IMR-90 (cell line): ENCODE results near the gene PI4KA. TPM values are rescaled to one million over a fixed set of nuclear protein-coding genes. Genes with fewer than 3 reads are reported as not detected.

Experiments
- ATAC-seq: fragments of 200-7000 bp; cut with Tn5 transposase; 2 replicates; pipeline ENCODE4 v1.9.1; 2020; ENCODE audit warnings: low read depth, mild to moderate bottlenecking, moderate library complexity
- BruUV-seq: library from RNA; stranded (reverse); fragments of 400-500 nt; replicated peaks from 2 replicates; lab custom pipeline; 2021; lab: Mats Ljungman, UMichigan
- CTCF ChIA-PET: fragments of 300-600 bp; formaldehyde crosslinking; extraction: SDS; loops from one replicate; lab custom pipeline; 2021; ENCODE audit warnings: antibody characterized with exemption; lab: Yijun Ruan, JAX
- POLR2A ChIA-PET: fragments of 300-600 bp; sonication (Branson Sonifier 250); formaldehyde crosslinking; loops from one replicate; lab custom pipeline; 2022; ENCODE audit warnings: antibody characterized with exemption; ENCODE audit not compliant: unreplicated experiment; lab: Charles Lee
- DNase-seq: peaks from one replicate; pipeline ENCODE4 v3.0.0; 2013
- H2AFZ ChIP-seq: replicated peaks from 2 replicates; pipeline ENCODE3; 2013; ENCODE audit warnings: low read length, mild to moderate bottlenecking; ENCODE audit not compliant: poor library complexity
- H2AK5ac ChIP-seq: 2 replicates; pipeline ENCODE4 v1.6.1; 2013; ENCODE audit warnings: low read depth, low read length, inconsistent platforms
- H2AK9ac ChIP-seq: replicated peaks from 2 replicates; pipeline ENCODE3; 2013; ENCODE audit warnings: mild to moderate bottlenecking, low read depth, low read length, moderate library complexity; ENCODE audit not compliant: poor library complexity
- H2BK120ac ChIP-seq: 2 replicates; pipeline ENCODE4 v1.6.1; 2013; ENCODE audit warnings: low read depth, low read length, inconsistent platforms
- H2BK15ac ChIP-seq: 3 replicates; pipeline ENCODE4 v1.6.1; 2013; ENCODE audit warnings: low read depth, low read length, inconsistent platforms
- H2BK20ac ChIP-seq: 2 replicates; pipeline ENCODE4 v1.6.1; 2013; ENCODE audit warnings: low read depth, mild to moderate bottlenecking, inconsistent platforms, low read length, moderate library complexity
- H2BK5ac ChIP-seq: 2 replicates; pipeline ENCODE4 v1.6.1; 2013; ENCODE audit warnings: mild to moderate bottlenecking, low read depth, low read length, inconsistent platforms; ENCODE audit not compliant: poor library complexity, severe bottlenecking
- H3K14ac ChIP-seq: replicated peaks from 2 replicates; pipeline ENCODE4 v1.6.1; 2013; ENCODE audit warnings: low read depth, low read length, inconsistent platforms
- H3K18ac ChIP-seq: 2 replicates; pipeline ENCODE4 v1.6.1; 2013; ENCODE audit warnings: low read depth, low read length, control low read depth
- H3K23ac ChIP-seq: 2 replicates; pipeline ENCODE4 v1.6.1; 2013; ENCODE audit warnings: low read depth, low read length, inconsistent platforms
- H3K27ac ChIP-seq: 2 replicates; pipeline ENCODE4 v1.5.1; 2013; ENCODE audit warnings: mild to moderate bottlenecking, control low read depth, low read length; ENCODE audit not compliant: insufficient read depth
- H3K27me3 ChIP-seq: 2 replicates; pipeline ENCODE4 v1.6.1; 2013; ENCODE audit warnings: low read length; ENCODE audit not compliant: control insufficient read depth, insufficient read depth
- H3K36me3 ChIP-seq: 2 replicates; pipeline ENCODE4 v1.6.1; 2013; ENCODE audit warnings: low read length, mixed read lengths; ENCODE audit not compliant: control insufficient read depth, insufficient read depth
- H3K4ac ChIP-seq: 2 replicates; pipeline ENCODE4 v1.6.1; 2013; ENCODE audit warnings: low read depth, low read length, inconsistent platforms
- H3K4me1 ChIP-seq: 2 replicates; pipeline ENCODE4 v1.6.1; 2013; ENCODE audit warnings: low read length, mixed read lengths; ENCODE audit not compliant: control insufficient read depth, insufficient read depth
- H3K4me2 ChIP-seq: 2 replicates; pipeline ENCODE4 v1.6.1; 2013; ENCODE audit warnings: low read depth, mild to moderate bottlenecking, control low read depth, low read length, moderate library complexity
- H3K4me3 ChIP-seq: 2 replicates; pipeline ENCODE4 v1.5.1; 2013; ENCODE audit warnings: low read depth, mild to moderate bottlenecking, control low read depth, low read length, moderate library complexity; ENCODE audit not compliant: insufficient read depth
- H3K56ac ChIP-seq: 2 replicates; pipeline ENCODE4 v1.6.1; 2013; ENCODE audit warnings: low read length, inconsistent platforms; ENCODE audit not compliant: insufficient read depth; ENCODE audit errors: extremely low read depth
- H3K79me1 ChIP-seq, 2 experiments: 2 replicates each; pipeline ENCODE4 v1.6.1; 2013; ENCODE audit warnings: low read length in 2 of 2, inconsistent platforms in 1 of 2, low read depth in 1 of 2
- H3K9ac ChIP-seq: 2 replicates; pipeline ENCODE4 v1.6.1; 2013; ENCODE audit warnings: low read depth, low read length, control low read depth
- H3K9me1 ChIP-seq: 2 replicates; pipeline ENCODE4 v1.6.1; 2013; ENCODE audit warnings: low read length, inconsistent platforms; ENCODE audit not compliant: insufficient read depth
- H3K9me3 ChIP-seq: 2 replicates; pipeline ENCODE4 v1.6.1; 2013; ENCODE audit warnings: low read length; ENCODE audit not compliant: control insufficient read depth, insufficient read depth
- H4K20me1 ChIP-seq: 2 replicates; pipeline ENCODE4 v1.6.1; 2013; ENCODE audit warnings: low read length, inconsistent platforms; ENCODE audit not compliant: insufficient read depth
- H4K5ac ChIP-seq: 2 replicates; pipeline ENCODE4 v1.6.1; 2013; ENCODE audit warnings: mild to moderate bottlenecking, low read depth, low read length, control low read depth
- H4K8ac ChIP-seq, 2 experiments: 2 replicates each; pipeline ENCODE4 v1.6.1; 2013; ENCODE audit warnings: low read depth in 2 of 2, low read length in 2 of 2, control low read depth in 1 of 2, inconsistent platforms in 1 of 2
- H4K91ac ChIP-seq: 2 replicates; pipeline ENCODE4 v1.6.1; 2013; ENCODE audit warnings: low read depth, low read length, inconsistent platforms; ENCODE audit not compliant: insufficient read depth
- CEBPB ChIP-seq: IDR thresholded peaks from 2 replicates; pipeline ENCODE4 v1.6.1; 2012; ENCODE audit warnings: low read depth, low read length, improper control_type of control experiment
- CHD1 ChIP-seq: IDR thresholded peaks from 2 replicates; pipeline ENCODE4 v1.6.1; 2012; ENCODE audit warnings: low read depth, low read length, improper control_type of control experiment
- CTCF ChIP-seq: conservative IDR thresholded peaks from 2 replicates; pipeline ENCODE4 v1.5.1; 2012; ENCODE audit warnings: mild to moderate bottlenecking, low read depth, low read length, improper control_type of control experiment
- FOS ChIP-seq: fragments of 150-350 bp; IDR thresholded peaks from 2 replicates; pipeline ENCODE4 v1.6.1; 2016; ENCODE audit warnings: low read depth, low read length
- MAZ ChIP-seq: IDR thresholded peaks from 2 replicates; pipeline ENCODE4 v1.6.1; 2012; ENCODE audit warnings: low read depth, mild to moderate bottlenecking, low read length, improper control_type of control experiment, moderate library complexity, borderline replicate concordance
- MXI1 ChIP-seq: IDR thresholded peaks from 2 replicates; pipeline ENCODE4 v1.6.1; 2012; ENCODE audit warnings: low read depth, mild to moderate bottlenecking, low read length, moderate library complexity, borderline replicate concordance
- NFE2L2 ChIP-seq: fragments of 150-350 bp; IDR thresholded peaks from 2 replicates; pipeline ENCODE4 v1.6.1; 2016; ENCODE audit warnings: low read depth, mild to moderate bottlenecking, low read length
- POLR2A ChIP-seq: IDR thresholded peaks from 2 replicates; pipeline ENCODE4 v1.6.1; 2012; ENCODE audit warnings: mild to moderate bottlenecking, low read depth, low read length
- RAD21 ChIP-seq: IDR thresholded peaks from 2 replicates; pipeline ENCODE4 v1.6.1; 2012; ENCODE audit warnings: low read length, improper control_type of control experiment
- RCOR1 ChIP-seq: IDR thresholded peaks from 2 replicates; pipeline ENCODE4 v1.6.1; 2012; ENCODE audit warnings: mild to moderate bottlenecking, low read length, improper control_type of control experiment; ENCODE audit not compliant: insufficient replicate concordance
- RFX5 ChIP-seq: IDR thresholded peaks from 2 replicates; pipeline ENCODE4 v1.8.0; 2012; ENCODE audit warnings: low read depth, mild to moderate bottlenecking, low read length, moderate library complexity
- USF2 ChIP-seq: fragments of 150-350 bp; IDR thresholded peaks from 2 replicates; pipeline ENCODE4 v1.6.1; 2017; ENCODE audit warnings: mild to moderate bottlenecking, antibody characterized with exemption, low read length, low read depth
- WGBS, 2 experiments: methylation state at CpG; one replicate each; pipeline versions ENCODE4 v1.1.5 to v1.1.7; 2013; ENCODE audit warnings: missing lambda C conversion rate in 2 of 2; ENCODE audit not compliant: insufficient read length in 1 of 2; ENCODE audit errors: extremely low coverage in 2 of 2; 5-methylcytosine and 5-hydroxymethylcytosine counted together
- dilution Hi-C: fragments of 300-500 bp; cut with HindIII; formaldehyde crosslinking; loops from one replicate; pipeline ENCODE4 v1.14.3; 2018; ENCODE audit warnings: low sequenced_read_pairs; ENCODE audit not compliant: unreplicated experiment
- in situ Hi-C: fragments of 300-500 bp; cut with MboI; formaldehyde crosslinking; loops from 3 replicates; pipeline ENCODE4 v1.14.3; 2019; ENCODE audit warnings: low sequenced_read_pairs, inconsistent platforms, mixed read lengths
- intact Hi-C: fragments of 100-400 bp; cut with micrococcal nuclease; formaldehyde crosslinking; loops from 2 replicates; pipeline ENCODE4 v1.10.0; 2022
- polyA plus RNA-seq, 3 experiments: library from polyadenylated mRNA; depleted of rRNA; stranded (reverse); fragments of >200 nt; gene quantifications; 2 replicates each; pipeline ENCODE4 v1.2.3, GENCODE V29; 2012; ENCODE audit warnings: low replicate concordance in 1 of 3
- total RNA-seq: library from RNA; depleted of rRNA; stranded (reverse); fragments of >200 nt; gene quantifications from 2 replicates; pipeline ENCODE4 v1.2.3, GENCODE V29; 2012
- TF ChIP-seq, protein P1 (sequence below): fragments of 150-350 bp; IDR thresholded peaks from 2 replicates; pipeline ENCODE4 v1.6.1; 2016; ENCODE audit warnings: low read depth, mild to moderate bottlenecking, low read length, moderate library complexity, borderline replicate concordance

The PI4KA gene
- total and polyA plus RNA-seq, 2 of the 4 experiments (the other 2 are of a cell fraction) = 16.8 to 35.5 TPM

- Histone ChIP-seq H3K27me3 (no peaks in the 10 kb centered on the region), H3K4me3 (no peak overlapping the region), H3K4me1 (peaks cover 7% of the 10 kb centered on the region), H4K5ac (no peak overlapping the region), H3K79me1 (peaks cover 25 to 70% of the 10 kb centered on the region in 2 experiments), H3K18ac (no peak overlapping the region), H2BK20ac (no peak overlapping the region), H3K36me3 (no peaks in the 10 kb centered on the region), H3K23ac (no peak overlapping the region; the same call in 1 of the 2 replicates), H3K9me3 (no peaks in the 10 kb centered on the region), H3K27ac (no peak overlapping the region), H2BK15ac (no peak overlapping the region), H2AFZ (no peak overlapping the region), H3K14ac (no peak overlapping the region), H3K4ac (no peak overlapping the region), H2AK9ac (no peak overlapping the region), H3K9ac (no peak overlapping the region), H3K4me2 (no peak overlapping the region), H2BK5ac (no peak overlapping the region), H4K20me1 (peaks cover 68% of the 10 kb centered on the region), H2BK120ac (no peak overlapping the region), H4K91ac (no peak overlapping the region), H3K9me1 (peaks cover 20% of the 10 kb centered on the region), H2AK5ac (no peak overlapping the region), H3K56ac (no peak overlapping the region), H4K8ac (no peak overlapping the region)
- ChIA-PET POLR2A (no interaction called here), CTCF (no interaction called here)
- dilution Hi-C loops = no loop called here
- no TSS peak for BruUV-seq
- WGBS, 2 experiments = no CpG with 5 or more reads among the region's 6 CpGs
- TF ChIP-seq USF2 = no peak
- TF ChIP-seq CEBPB = no peak
- TF ChIP-seq NFE2L2 = no peak
- no peak for TF ChIP-seq POLR2A
- TF ChIP-seq RFX5 = no peak
- TF ChIP-seq, protein P1, sequence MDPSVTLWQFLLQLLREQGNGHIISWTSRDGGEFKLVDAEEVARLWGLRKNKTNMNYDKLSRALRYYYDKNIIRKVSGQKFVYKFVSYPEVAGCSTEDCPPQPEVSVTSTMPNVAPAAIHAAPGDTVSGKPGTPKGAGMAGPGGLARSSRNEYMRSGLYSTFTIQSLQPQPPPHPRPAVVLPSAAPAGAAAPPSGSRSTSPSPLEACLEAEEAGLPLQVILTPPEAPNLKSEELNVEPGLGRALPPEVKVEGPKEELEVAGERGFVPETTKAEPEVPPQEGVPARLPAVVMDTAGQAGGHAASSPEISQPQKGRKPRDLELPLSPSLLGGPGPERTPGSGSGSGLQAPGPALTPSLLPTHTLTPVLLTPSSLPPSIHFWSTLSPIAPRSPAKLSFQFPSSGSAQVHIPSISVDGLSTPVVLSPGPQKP = no peak
- TF ChIP-seq RCOR1 = no peak
- TF ChIP-seq RAD21 = no peak
- no peak for TF ChIP-seq MXI1
- TF ChIP-seq MAZ = no peak
- no peak for TF ChIP-seq CHD1
- TF ChIP-seq CTCF = no peak
- TF ChIP-seq FOS = no peak
- in situ Hi-C loops = no loop called here
- DNase-seq (no peak), ATAC-seq (no peak)
- intact Hi-C loops = loop anchor here (5.0 kb wide), 1 partner anchor 45 kb away; no protein-coding TSS in a partner anchor
Measured at GRCh38 chr22:20852503-20852902, 6.1 kb downstream of the PI4KA start.
